Smooth muscle cell (in vitro differentiated cells): ENCODE measurements around the gene HELZ2. TPM values are rescaled to one million over a fixed set of nuclear protein-coding genes. Genes with fewer than 3 reads are reported as not detected.

Experiments
- DNase-seq: peaks from one replicate; lab custom pipeline; 2025; ENCODE audit not compliant: unreplicated experiment; lab: John Stamatoyannopoulos, UW
- H2AFZ ChIP-seq: fragments of 200-600 bp; sonication (generic); 2 replicates; pipeline ENCODE4 v1.6.0; 2016; ENCODE audit warnings: antibody characterized with exemption, low read depth, mild to moderate bottlenecking
- H3F3A ChIP-seq: fragments of 200-600 bp; sonication (generic); 2 replicates; pipeline ENCODE4 v1.6.0; 2017; ENCODE audit warnings: antibody characterized with exemption, low read depth
- H3K27ac ChIP-seq: fragments of 200-600 bp; sonication (generic); 2 replicates; pipeline ENCODE4 v1.5.1; 2016; ENCODE audit warnings: low read depth, mild to moderate bottlenecking
- H3K27me3 ChIP-seq: fragments of 200-600 bp; sonication (generic); 2 replicates; pipeline ENCODE4 v1.6.1; 2016; ENCODE audit warnings: low read depth, mild to moderate bottlenecking
- H3K36me3 ChIP-seq: fragments of 200-600 bp; sonication (generic); 2 replicates; pipeline ENCODE4 v1.5.1; 2016; ENCODE audit warnings: low read depth
- H3K4me1 ChIP-seq: fragments of 200-600 bp; sonication (generic); 2 replicates; pipeline ENCODE4 v1.5.1; 2016; ENCODE audit warnings: low read depth
- H3K4me2 ChIP-seq: fragments of 200-600 bp; sonication (generic); 2 replicates; pipeline ENCODE4 v1.6.0; 2016; ENCODE audit warnings: mild to moderate bottlenecking
- H3K4me3 ChIP-seq: fragments of 200-600 bp; sonication (generic); 2 replicates; pipeline ENCODE4 v1.5.1; 2016; ENCODE audit warnings: mild to moderate bottlenecking
- H3K79me2 ChIP-seq: fragments of 200-600 bp; sonication (generic); 2 replicates; pipeline ENCODE4 v1.6.0; 2016; ENCODE audit warnings: low read depth, mild to moderate bottlenecking
- H3K9ac ChIP-seq: fragments of 200-600 bp; sonication (generic); 2 replicates; pipeline ENCODE4 v1.6.0; 2016; ENCODE audit warnings: low read depth
- H3K9me3 ChIP-seq: fragments of 200-600 bp; sonication (generic); replicated peaks from 2 replicates; pipeline ENCODE4 v1.5.1; 2016; ENCODE audit warnings: low read depth
- H4K20me1 ChIP-seq: fragments of 200-600 bp; sonication (generic); 2 replicates; pipeline ENCODE4 v1.6.0; 2016; ENCODE audit warnings: low read depth
- WGBS: methylation state at CpG from one replicate; pipeline ENCODE4 v1.1.7; 2016; ENCODE audit warnings: low lambda C conversion rate; 5-methylcytosine and 5-hydroxymethylcytosine counted together
- polyA plus RNA-seq: library from polyadenylated mRNA; unstranded; fragments of >200 nt; fragmentation: Nextera tagmentation; extraction: Ambion mirVana; gene quantifications from 2 replicates; pipeline ENCODE4 v1.2.1, GENCODE V29; 2016
- total RNA-seq: library from RNA; depleted of rRNA; stranded (reverse); fragments of >200 nt; gene quantifications from 2 replicates; pipeline ENCODE4 v1.2.3, GENCODE V29; 2014
- TF ChIP-seq, protein P1 (sequence below): fragments of 200-600 bp; sonication (generic); IDR thresholded peaks from 2 replicates; pipeline ENCODE4 v1.5.1; 2017; ENCODE audit warnings: borderline replicate concordance, mild to moderate bottlenecking, antibody characterized with exemption; ENCODE audit not compliant: insufficient read depth, poor library complexity, severe bottlenecking

Gene HELZ2
- total and polyA plus RNA-seq, 2 experiments from 2014 or later = 3.0 to 13.8 TPM

DNA sequence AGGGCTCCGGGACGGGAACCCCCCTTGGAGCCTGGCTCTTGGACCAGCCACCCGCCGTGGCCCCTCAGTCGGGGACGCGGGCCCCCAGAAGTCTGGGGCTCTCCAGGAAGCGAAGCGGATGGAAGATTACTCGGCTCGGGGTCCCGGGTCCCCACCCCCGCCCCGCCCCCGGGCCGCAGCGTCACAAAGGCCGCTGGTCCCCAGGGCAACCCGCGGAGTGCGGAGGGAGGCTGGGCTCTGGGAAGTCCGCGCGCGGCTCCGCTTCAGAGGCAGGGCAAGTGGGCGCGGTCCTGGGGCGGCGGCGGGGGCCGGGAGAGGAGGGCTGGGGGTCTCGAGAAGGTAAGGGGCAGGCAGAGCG lies 20.1 kb downstream of the HELZ2 start, which contains the start of gene FNDC11:
Gene FNDC11, plus strand, starts transcription at position 227 of the 358 bp plus-strand sequence. CDS start 1,505 bp downstream, outside the sequence.
- Histone ChIP-seq H3K27me3 (no peaks in the 10 kb centered on the region), H3K4me3 (peak within 1 kb of the TSS; percentile 87), H4K20me1 (no peaks in the 10 kb centered on the region), H3K4me2 (peak within 1 kb of the TSS; percentile 100), H3F3A (peaks cover 18% of the 10 kb centered on the region), H3K9me3 (no peaks in the 10 kb centered on the region), H3K4me1 (peaks cover 8% of the 10 kb centered on the region), H2AFZ (peak within 1 kb of the TSS; percentile 84), H3K79me2 (no peaks in the 10 kb centered on the region), H3K9ac (peak within 1 kb of the TSS; percentile 93), H3K27ac (peak within 1 kb of the TSS; percentile 67), H3K36me3 (no peaks in the 10 kb centered on the region)
- 2% methylated on average over 9 of the region's 34 CpGs for WGBS
- TF ChIP-seq, protein P1, sequence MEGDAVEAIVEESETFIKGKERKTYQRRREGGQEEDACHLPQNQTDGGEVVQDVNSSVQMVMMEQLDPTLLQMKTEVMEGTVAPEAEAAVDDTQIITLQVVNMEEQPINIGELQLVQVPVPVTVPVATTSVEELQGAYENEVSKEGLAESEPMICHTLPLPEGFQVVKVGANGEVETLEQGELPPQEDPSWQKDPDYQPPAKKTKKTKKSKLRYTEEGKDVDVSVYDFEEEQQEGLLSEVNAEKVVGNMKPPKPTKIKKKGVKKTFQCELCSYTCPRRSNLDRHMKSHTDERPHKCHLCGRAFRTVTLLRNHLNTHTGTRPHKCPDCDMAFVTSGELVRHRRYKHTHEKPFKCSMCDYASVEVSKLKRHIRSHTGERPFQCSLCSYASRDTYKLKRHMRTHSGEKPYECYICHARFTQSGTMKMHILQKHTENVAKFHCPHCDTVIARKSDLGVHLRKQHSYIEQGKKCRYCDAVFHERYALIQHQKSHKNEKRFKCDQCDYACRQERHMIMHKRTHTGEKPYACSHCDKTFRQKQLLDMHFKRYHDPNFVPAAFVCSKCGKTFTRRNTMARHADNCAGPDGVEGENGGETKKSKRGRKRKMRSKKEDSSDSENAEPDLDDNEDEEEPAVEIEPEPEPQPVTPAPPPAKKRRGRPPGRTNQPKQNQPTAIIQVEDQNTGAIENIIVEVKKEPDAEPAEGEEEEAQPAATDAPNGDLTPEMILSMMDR = no peak
- peak; percentile 65 for DNase-seq

DNA sequence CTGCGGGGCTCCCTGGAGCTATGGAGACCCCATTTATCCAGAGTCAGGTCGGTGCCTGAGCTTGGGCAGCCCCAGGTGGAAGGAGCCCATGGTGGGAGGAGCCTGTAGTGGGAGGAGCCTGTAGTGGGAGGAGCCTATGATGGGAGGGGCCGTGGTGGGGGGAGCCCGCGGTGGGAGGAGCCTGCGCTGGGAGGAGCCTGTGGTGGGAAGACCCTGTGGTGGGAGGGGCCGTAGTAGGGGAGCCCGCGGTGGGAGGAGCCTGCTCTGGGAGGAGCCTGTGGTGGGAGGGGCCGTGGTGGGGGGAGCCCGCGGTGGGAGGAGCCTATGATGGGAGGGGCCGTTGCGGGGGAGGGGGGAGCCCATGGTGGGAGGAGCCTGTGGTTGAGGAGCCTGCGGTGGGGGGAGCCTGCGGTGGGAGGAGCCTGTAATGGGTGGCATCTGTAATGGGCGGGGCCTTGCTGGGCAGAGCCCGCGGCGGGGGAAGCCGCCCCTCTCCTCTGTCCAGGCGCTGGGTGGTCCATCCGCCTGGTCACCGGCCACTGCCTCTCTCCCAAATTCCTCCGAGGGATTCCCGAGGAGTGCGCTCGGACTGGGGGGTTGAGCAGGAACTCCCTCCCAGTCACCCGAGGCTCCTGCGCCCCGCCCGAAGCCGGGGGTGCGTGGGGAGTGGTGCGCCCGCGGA lies 20.6 kb downstream of the HELZ2 start:
- TF ChIP-seq, protein P1 = no peak
- Histone ChIP-seq H4K20me1 (no peaks in the 10 kb centered on the region), H3K79me2 (no peaks in the 10 kb centered on the region), H3K4me1 (peaks cover 8% of the 10 kb centered on the region), H3K27me3 (no peaks in the 10 kb centered on the region), H3F3A (peaks cover 18% of the 10 kb centered on the region), H3K9ac (peak overlapping the region; percentile 93), H3K4me3 (peak overlapping the region; percentile 87), H3K36me3 (no peaks in the 10 kb centered on the region), H3K4me2 (peak overlapping the region; percentile 100), H2AFZ (peak overlapping the region; percentile 84), H3K27ac (peak overlapping the region; percentile 67), H3K9me3 (no peaks in the 10 kb centered on the region)
- peak; percentile 90 for DNase-seq
- WGBS = 2% methylated on average over 22 of the region's 37 CpGs

DNA sequence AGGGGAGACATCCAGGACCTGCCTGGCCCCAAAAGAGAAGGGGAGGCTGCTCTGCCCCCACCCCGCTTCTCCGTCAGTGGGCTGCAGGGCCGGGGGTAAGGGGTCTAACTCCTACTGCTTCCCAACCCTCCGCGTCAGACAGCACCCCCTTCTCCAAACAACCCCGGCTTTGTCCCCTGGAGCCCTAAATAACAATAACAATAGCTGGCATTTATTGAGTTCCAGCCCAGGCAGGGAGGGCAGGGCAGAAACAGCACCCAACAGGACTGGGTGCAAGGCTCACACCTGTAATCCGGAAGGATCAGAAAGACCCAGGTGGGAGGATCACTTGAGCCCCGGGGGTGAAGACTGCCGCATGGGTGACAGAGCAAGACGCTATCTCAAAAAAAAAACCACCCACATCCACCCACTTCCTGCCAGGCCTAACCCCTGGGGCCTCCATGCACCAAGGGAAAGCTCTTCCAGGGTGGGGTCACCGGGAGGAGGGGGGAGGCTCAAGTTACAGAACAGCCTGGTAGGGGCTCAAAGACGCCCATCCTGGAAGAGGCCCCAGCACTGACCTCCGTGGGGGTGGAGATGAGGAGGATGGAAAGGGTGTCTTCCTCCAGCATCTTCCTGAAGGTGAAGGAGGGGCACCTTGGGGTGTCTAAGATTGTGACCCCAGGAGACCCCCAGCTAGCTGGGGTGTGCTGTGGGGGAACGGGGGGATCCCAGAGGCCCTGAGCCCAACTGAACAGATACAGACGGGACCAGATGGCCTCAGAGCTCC lies 21.4 kb downstream of the HELZ2 start:
- H3K9me3 ChIP-seq = no peaks in the 10 kb centered on the region
- no peaks in the 10 kb centered on the region for H4K20me1 ChIP-seq
- H3K79me2 ChIP-seq = no peaks in the 10 kb centered on the region
- H3K4me2 ChIP-seq = no peak overlapping the region
- H3K9ac ChIP-seq = no peak overlapping the region
- no peak overlapping the region for H2AFZ ChIP-seq
- DNase-seq = no peak
- TF ChIP-seq, protein P1 = no peak
- H3F3A ChIP-seq = peaks cover 18% of the 10 kb centered on the region
- peaks cover 8% of the 10 kb centered on the region for H3K4me1 ChIP-seq
- H3K27me3 ChIP-seq = no peaks in the 10 kb centered on the region
- no peak overlapping the region for H3K27ac ChIP-seq
- no peaks in the 10 kb centered on the region for H3K36me3 ChIP-seq
- WGBS = 42% methylated on average over 15 of the region's 15 CpGs
- H3K4me3 ChIP-seq = no peak overlapping the region
